B cell (primary cell): ENCODE data around the gene CEMIP.

Source experiments
- EZH2 ChIP-seq: IDR thresholded peaks from 2 replicates; pipeline ENCODE4 v1.6.1; 2012; ENCODE audit warnings: borderline replicate concordance, low read depth, mild to moderate bottlenecking, moderate library complexity, low read length; ENCODE audit not compliant: insufficient read depth, poor library complexity, severe bottlenecking
- TF ChIP-seq, protein P1 (sequence below): fragments of 200-600 bp; IDR thresholded peaks from one replicate; pipeline ENCODE4 v1.8.0; 2022; ENCODE audit warnings: antibody characterized with exemption, mild to moderate bottlenecking

DNA sequence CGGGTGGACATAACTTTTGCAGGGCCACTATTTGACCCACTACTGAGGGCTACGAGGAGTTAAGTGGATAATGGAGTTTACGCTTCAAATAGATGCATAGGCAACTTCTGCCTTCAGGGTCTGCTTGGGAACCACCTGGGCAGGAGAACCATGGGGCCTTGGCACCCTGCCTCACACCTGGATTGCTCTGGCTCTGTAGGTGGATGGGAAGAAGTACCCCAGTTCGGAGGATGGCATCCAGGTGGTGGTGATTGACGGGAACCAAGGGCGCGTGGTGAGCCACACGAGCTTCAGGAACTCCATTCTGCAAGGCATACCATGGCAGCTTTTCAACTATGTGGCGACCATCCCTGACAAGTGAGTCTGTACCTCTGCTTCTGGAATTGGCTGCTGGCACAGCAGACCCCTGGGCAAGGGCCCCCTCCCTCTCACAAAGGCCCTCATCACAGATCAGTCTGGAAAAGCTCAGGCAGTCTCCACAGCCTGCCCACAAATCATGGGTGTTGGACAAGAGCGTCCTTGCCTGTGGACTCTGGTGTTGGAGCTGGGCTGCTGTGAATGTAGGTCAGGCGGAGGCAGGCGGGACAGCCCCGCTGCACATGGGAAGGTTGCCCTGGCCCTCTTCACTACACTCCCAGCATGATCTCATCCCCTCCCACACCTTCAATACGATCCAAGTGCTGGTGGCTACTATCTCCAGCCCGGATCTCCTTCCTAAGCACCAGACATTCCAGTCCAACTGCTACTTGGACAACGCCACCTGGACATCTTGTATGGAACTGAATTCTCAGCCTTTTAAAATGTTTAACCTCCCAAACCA lies 163.8 kb downstream of the CEMIP start:
- TF ChIP-seq, protein P1, sequence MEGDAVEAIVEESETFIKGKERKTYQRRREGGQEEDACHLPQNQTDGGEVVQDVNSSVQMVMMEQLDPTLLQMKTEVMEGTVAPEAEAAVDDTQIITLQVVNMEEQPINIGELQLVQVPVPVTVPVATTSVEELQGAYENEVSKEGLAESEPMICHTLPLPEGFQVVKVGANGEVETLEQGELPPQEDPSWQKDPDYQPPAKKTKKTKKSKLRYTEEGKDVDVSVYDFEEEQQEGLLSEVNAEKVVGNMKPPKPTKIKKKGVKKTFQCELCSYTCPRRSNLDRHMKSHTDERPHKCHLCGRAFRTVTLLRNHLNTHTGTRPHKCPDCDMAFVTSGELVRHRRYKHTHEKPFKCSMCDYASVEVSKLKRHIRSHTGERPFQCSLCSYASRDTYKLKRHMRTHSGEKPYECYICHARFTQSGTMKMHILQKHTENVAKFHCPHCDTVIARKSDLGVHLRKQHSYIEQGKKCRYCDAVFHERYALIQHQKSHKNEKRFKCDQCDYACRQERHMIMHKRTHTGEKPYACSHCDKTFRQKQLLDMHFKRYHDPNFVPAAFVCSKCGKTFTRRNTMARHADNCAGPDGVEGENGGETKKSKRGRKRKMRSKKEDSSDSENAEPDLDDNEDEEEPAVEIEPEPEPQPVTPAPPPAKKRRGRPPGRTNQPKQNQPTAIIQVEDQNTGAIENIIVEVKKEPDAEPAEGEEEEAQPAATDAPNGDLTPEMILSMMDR = no peak
- no peak for TF ChIP-seq EZH2
